Ramos (cell line): ENCODE results near the gene HLX.

Source experiments
- in situ Hi-C: fragments of 300-500 bp; cut with MboI; formaldehyde crosslinking; loops from one replicate; pipeline ENCODE4 v1.14.3; 2022; ENCODE audit warnings: low sequenced_read_pairs; ENCODE audit not compliant: unreplicated experiment

The HLX gene

DNA sequence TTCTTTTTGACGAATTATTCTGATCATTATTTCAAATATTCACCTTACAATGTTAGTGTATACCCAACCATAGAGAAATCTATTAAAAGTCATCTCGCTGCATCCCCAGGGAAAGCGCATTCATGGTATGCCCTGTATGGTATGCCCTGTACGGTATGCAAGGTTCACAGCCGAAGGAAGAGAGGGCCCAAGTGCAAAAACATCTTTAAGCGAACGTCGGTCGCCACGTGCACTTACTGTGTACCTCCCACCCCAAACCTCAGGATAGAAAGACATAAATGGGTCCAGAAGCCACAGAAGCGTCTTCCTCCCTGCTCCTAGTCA, 14.4 kb downstream of the HLX start:
- in situ Hi-C loops, result loop anchor here (25.0 kb wide), 1 partner anchor 319 kb away; no protein-coding TSS in a partner anchor

DNA sequence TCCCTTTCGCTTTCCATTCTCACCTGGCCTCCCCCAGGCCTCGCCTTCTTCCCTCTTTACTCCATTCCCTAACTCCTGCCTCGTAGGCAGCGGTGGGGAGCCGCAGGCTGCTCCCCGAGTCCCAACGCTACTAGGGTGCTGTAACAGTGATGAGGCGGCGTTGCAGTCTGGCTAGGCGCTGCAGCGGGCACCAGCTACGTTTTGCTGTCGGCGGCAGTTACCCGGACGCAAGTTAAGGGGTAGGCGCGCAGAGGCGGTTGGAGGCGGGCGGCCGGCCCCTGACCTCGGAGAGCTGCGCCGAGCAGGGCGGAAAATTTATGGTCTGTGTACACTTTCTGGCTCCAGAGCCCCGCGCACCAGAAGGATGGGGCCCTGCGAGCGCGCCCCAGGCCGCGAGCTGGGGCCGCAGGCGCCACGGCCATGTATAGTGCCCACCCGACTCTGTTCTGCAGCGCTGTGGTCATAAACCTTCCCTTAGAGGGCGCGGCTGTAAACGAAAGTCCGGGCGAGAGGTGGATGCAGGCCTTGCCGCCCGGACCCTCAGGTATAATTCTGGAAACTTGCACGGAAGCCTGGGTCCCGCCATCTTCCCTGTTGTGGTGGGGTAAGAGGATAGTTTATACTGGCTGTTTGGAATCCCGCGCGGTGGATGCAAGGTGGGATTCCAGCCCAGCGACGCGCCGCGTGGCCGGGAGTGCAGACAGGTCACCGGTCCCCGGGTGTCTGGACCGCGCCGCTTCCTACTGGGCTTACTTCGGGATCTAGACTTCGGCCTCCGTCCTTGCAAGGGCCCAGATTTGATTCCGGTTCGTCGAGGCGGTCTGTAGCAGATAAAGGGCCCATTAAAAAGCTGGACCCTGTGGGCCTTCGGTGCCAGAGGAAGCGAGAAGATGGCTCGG, 15.0 kb downstream of the HLX start:
- in situ Hi-C loops, result loop anchor here (25.0 kb wide), 1 partner anchor 318 kb away; no protein-coding TSS in a partner anchor

DNA sequence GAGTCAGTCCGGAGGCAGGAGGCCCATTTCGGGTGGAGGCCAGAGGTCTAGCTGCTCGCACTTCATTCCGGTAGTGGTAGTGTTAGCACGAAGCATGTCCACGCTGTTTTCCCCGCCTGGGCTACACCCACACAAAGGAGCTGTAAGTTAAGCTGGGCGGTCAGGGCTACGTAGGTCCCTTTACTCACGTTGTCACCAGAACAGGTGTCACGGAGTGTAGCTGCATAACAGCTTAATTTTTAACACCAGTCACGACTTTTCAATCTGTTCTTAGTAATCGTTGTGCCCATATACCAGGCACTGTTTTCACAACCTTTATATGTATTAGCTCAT, 15.6 kb downstream of the HLX start:
- in situ Hi-C loops, result loop anchor here (25.0 kb wide), 1 partner anchor 317 kb away; no protein-coding TSS in a partner anchor

DNA sequence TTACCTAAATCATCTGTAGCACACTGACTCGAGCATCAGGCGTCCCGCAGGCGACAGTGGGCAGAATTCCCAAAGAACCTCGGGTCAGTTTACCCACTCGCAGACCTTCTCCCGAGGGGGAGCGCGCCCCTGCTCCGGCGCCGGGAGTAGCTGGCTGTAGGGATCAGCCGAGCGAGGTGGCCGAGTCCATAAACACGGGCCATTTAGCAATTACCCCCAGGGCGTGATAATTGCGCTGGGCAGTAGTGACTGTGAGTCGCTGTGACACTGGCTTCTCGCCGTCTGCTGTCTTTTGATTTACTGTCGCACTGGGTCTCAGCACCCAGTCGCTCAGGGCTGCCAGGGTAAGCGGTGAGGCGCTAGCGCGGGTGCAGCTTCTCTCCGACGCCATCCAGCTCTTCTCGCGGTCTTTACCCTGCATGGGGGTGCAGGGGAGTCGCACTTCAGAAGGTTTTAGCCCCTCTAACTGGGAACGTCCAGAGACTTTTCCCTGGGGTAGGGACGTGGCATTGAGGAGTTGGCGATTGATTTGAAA, 16.2 kb downstream of the HLX start:
- in situ Hi-C loops, result loop anchor here (25.0 kb wide), 1 partner anchor 317 kb away; no protein-coding TSS in a partner anchor

DNA sequence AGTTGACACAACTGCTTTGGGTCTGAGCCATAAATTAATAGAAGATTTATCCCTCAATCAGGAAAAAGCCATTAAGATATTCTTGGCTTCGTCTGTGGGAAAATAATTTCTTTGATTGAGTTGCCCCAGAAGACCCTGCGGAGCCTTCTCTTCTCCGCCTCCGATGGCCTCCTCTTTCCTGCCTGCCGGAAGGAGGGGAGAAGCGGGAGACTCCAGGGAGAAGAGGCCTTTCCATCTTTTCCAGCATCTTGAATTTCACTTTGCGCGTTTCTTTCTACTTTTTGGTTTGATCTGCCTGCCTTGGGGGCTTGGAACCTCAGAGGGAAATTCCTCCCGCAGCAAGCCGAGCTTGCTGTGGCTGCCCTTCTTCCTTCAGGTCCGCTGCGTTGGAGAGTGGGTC, 16.8 kb downstream of the HLX start:
- in situ Hi-C loops, result loop anchor here (25.0 kb wide), 1 partner anchor 316 kb away; no protein-coding TSS in a partner anchor

DNA sequence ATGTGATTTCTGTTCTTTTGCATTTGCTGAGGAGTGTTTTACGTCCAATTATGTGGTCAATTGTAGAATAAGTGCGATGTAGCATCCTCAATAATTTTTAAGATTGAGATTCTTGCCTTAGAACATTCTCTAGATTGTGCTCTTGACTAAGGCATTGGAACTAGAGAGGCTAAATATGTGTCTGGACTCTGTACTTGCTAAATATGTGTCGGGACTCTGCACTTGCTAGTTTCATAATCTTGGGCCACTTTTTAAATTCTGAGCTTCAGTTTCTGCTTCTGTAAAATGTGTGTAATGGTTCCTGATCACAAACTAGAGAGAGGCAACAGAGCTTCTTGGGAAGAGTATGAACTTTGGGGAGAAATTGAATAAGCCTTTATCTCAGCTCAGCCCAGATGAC, 21.6 kb downstream of the HLX start:
- in situ Hi-C loops, result no loop called here

DNA sequence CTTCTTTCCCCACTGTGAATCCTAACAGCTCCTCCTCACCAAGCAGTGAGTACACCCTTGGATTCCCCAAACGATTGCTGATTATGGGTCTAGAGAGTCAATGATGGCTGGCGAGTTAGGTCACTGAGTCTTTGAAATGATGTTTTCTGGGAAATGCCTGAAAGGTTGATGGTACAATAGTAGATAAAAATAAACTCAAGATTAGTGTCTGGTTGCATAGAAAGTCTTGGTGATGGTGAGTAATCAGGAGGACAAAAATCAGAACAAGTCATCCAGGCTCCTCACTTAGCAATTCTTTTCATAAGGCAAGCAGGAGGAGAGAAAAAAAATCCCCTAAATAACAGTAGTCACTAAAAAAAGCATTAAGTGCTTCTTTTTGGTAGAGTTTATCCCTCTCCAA, 22.6 kb downstream of the HLX start:
- in situ Hi-C loops, result no loop called here

DNA sequence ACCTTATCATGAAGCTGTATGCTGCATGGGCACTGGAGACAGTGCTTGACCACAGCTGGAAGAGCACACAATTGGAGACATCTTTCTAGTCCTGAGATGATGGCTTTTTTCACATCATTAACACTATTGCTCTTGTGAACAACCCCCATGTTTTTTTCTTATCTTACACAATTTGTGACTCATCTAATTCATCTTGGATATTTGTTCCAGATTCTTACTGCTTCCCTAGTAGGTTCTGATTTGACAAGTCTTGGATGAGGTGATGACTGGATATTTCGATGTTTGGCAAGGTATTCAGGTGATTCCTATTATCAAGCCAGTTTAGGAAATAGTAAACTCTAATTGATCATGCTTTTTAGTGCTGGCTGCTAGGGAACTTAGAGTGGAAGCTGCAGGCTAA, 23.7 kb downstream of the HLX start:
- in situ Hi-C loops, result no loop called here

DNA sequence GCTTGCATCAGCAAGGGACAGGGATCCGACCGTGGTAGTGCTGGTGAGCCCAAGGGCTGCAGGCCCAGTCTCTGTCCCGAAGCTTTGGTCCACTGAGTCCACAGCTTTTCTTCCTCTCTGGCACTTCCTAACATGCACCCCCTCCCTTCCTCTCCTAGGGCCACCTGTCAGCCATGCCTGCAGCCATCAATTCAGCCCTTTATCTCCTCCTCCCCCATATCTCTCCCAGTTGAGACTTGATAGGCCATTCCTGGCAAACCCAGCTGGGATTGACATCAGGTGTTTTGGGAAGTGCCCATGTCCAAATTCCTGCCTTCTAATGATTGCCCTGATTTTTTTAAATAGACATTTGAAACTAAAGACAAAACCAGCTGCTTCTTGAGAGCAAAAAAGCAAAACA, 25.6 kb downstream of the HLX start:
- in situ Hi-C loops, result no loop called here

DNA sequence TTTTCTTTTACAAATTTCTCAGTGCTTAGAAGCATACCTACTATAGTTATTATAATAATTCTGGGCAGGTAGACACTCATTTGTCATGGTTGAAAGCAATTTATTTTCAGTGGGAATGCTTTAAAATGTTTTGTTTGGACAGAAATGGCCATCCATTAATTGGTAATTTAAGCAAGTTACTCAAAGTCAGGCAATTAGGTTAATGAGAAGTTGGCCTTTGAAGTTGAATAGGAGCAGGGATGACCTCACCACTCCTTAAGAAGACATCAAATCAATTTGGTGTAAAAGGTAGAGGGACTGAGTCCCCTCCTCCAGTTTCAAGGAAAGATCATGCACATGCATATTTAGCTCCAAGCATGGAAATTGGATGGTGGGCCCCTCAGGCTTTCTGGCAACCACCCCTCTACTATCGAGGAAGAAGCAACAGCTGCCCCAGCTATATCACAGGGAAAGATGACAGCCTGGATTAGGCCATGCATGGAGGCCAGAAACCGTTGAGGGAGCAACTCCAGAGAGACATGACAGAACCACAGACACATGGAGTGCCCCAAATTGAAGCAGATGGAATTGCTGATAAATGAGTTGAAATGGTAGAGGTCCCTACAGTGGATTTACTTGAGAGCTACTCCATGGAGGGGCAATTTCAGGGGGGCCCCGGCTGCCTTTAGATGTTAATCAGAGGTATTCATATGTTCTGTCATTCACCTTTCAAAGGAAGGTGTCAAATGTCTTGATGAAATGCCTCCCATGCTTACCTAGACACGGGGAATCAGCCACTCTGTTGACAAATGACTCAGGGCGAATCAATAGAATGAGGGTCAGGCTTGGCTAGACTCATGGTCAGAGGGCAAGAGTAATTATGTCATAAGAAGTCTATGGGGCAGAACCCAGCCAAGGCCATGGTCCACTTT, 26.7 kb downstream of the HLX start:
- in situ Hi-C loops, result no loop called here

DNA sequence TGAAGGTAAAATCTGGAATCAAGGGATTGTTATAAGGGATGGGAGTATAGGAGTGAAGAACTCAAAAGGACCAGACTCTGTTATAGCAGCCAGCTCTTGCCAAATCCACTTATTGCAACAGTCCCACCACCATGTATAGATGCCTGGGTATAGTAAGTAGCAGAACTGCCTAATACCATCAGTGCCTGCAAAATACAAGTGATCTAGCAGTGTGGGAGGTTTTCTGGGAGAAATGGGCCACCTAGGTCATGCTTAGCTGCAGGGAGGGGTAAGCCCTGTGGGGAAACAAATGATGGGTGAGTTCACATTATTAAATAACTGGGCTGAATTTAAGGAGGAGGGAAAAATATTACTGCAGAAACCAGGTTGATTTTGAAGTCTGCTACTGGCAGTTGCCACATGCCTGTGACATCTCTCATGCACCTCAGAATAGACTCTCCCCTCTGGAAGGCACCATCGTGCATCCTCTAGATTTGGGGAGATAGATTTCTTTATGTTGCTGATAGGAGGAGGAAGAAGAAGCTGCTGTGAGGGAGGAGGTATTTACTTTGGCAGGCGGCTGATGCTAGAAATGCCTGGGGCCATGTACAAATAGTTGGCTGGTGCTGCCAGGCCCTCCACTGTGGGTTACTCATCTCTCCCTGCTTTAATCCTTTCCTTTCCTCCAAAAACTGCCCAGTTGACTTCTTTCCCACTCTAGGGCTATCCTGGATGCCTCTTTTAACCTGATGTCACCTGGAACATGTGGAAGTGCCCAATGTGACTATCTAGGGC, 27.5 kb downstream of the HLX start:
- in situ Hi-C loops, result no loop called here

DNA sequence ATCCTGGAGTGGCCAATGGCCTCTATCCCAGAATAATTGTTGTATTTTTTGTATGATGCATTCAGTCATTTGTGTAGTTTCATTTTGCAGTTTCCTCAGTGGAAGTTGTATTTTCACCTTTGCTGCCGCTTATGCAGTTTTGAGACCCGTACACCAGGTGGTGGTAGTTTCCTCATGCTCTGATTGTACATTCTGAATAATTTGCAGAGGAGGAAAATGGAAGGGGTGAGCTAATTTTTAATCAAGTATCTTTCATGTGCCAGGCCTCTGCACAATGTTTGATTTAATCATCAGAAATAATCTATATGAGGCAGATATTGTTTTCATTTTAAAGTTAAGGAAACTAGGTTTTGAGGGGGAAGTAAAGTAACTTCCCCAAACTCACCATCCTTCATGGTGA, 29.5 kb downstream of the HLX start:
- in situ Hi-C loops, result no loop called here

DNA sequence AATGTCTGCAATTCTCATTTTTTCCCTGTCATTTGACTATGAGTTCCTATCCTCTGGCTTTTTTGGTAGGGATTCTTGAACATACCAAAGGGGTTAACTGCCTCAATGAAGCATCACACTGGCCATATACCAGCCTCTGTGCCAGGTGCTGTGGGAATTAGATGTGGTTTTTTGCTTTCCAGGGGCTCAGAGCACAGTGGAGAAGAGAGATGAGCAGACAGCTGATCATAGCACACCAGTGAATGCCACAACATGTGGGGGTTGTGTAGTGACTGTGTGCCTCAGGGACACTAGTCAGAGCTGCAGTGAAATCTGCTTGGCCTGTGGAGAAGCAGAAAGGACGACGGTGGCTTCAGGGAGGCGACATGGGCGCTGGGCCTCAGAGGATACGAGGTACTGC, 30.8 kb downstream of the HLX start:
- in situ Hi-C loops, result no loop called here

DNA sequence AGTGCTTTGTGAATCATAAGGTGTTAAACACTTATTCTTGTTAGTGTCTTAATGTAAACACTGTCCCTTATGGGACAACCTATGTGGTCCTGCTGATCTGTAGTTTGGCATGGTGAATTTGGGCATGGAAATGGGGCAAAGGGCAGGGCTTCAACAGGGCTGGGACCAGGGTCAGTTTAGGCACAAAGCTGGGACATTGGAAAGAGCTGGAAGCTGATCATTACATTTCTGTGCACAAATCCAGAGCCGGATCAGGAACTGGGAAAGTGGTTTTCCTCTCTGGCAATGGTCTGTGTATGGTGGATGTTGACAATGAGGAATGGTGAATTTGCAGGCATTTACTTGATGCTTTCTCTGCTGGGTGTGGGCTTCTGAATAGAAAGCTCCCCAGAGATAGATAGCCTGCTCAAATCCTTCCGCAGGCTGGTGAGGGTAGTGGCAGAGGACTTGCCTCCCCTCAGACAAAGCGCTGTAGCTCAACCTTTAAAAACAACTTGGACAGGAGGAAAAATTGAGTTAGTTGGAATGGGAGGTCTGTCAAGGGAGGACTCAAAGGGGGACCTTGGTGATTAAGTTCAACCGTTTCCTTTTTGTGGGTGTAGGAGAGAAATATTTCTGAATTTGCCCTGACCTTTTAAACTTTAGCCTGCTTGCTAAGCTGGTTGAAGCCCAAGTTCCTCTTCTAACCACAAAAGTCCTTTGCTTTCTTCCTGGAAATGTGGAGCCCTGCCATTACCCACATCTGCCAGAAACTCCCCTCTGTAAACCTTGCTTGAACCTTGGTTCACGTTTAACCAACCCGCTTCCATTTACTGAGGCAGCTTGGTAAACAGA, 35.3 kb downstream of the HLX start:
- in situ Hi-C loops, result no loop called here

DNA sequence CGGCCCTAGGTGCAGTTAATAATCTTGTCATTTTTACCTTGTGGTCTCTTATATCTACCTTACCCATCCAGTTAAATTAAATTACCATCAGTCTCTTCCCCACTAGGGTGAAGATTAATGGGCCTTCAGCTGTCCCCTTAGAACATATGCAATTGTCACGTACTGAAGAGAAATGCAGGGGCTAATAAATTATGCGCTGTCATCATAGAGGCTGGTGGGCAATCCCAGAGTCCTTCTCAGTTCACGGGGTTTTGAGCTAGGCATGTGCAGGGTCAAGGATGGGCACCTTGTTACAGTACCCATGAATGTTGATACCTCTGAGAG, 35.8 kb downstream of the HLX start:
- in situ Hi-C loops, result no loop called here

DNA sequence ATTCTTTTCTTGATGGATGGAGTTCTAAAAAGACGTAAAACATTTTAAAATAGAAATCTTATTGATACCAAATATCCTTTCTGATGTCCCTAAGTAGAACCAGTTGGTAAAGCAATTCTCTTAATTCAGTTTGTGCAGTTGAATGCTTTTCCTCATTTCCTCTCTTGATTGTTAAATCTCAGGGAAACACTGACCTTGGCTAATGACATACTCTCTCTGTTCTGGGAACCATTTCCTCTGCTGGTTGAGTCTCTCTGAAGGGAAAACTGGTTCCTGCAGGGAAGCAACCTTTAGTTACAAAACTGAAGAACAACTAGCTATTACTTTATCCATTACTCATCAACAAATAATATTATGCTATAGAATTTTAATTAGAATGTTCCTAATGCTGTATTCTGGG, 36.7 kb downstream of the HLX start:
- in situ Hi-C loops, result no loop called here

DNA sequence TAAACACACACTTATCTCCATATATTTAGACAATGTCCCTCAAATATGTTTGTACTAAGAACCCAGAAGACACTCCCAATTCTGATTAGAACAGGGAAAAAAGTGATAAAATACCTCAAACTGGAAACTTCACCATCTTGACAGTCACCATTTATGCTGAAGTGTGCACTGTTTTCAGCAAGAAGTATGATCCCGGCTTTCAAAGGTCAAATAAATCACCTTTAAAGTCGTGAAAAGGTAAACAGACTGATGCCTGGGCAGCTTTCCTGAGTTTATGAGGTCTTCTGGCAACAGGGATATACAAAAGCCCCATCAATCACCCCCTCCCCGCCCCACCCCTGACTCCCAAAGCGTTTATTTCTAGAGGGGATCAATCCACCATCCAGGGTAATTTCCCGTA, 37.9 kb downstream of the HLX start:
- in situ Hi-C loops, result no loop called here

DNA sequence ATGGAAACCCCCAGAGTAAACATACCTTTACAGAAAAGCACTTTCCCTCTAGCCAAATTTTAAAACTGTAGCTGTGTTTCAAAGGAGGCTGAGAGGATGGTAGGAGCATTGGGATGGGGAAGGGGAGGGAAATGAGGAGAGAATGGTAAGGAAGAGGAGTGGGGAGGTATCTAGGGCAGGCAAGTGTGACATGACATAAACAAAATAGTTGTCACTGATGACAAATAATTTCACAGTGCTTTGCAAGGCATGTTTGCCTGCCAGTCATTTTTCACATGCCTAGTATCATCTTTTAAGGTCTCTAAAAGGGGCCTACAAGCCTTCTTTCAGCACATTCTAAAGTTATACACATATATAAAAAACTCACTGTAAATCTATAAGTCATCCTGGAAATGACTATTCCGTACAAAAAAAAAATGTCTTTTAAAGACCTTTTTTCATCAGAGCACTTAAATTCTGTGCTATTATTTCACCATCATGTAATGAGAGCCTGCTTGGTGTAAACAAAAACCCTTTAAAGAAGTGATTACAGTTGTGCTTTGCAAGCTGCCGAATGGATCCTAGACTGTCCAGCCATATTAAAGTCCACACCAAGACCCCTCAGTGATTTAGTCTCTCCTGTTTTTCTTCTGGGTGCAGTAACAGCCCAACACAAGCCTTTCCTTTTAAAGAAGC, 38.4 kb downstream of the HLX start:
- in situ Hi-C loops, result no loop called here
